ENCODE data around the gene TMBIM6. TPM values are rescaled to one million over a fixed set of nuclear protein-coding genes. Genes with fewer than 3 reads are reported as not detected.
"Not testable (repeated sequence)": the region's sequence is repeated elsewhere in the genome, so short reads cannot be mapped to it uniquely, and the experiment has no call there.

TMBIM6 gene
- total RNA-seq, 8 experiments from 2014 or later = 205 to 533 (median 229) TPM

DNA sequence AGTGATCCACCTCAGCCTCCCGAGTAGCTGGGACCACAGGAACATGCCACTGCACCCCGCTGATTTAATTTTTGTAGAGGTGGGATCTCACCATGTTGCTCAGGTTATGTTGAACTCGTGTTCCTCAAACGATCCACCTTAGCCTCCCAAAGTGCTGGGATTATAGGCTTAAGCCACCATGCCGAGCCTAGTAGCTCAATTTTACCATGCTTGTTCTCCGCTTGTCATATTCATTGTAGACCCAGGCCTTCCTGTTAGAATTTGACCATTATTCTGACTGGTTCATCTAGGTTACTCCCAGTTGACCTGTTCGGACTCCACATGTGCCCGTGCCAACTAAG is 24.7 kb downstream of the TMBIM6 start:
- in situ Hi-C loops (cut with MboI; ENCODE audit: low pct_unique_long_range_greater_than_20kb in 2 of 9, low sequenced_read_pairs in 9 of 9, unreplicated experiment in 9 of 9) = no loop called here
- Histone ChIP-seq H3K27ac (no peak overlapping the region), H3K4me1 (replicated peaks in 1 of 2) (no peaks in the 10 kb centered on the region), H3K4me3 (no peak overlapping the region)
- no peak for ATAC-seq (replicated peaks in 6 of 8)
- WGBS, 10 experiments = 50 to 100% (median 87%) methylated on average over 1 to 8 of the region's 8 CpGs; no CpG with 5 or more reads in 2 of the 10 experiments

DNA sequence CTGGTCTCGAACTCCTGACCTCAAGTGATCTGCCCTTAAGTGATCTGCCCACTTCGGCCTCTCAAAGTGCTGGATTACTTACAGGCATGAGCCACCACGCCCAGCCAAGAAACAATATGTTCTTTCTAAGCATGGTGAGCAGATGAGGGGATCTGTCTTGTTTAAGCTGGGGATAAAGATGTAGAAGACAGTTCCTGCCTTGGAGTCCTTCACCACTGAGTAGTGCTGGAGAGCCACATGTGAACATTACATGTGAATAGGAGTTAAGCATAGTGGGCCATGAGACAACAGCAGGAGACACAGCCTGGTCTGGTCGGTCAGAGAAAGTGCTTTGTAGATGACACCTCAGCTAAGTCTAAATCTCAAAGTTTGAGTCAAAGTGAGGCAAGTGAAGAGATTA is 26.0 kb downstream of the TMBIM6 start:
- in situ Hi-C loops (cut with MboI; ENCODE audit: low pct_unique_long_range_greater_than_20kb in 2 of 9, low sequenced_read_pairs in 9 of 9, unreplicated experiment in 9 of 9) = no loop called here
- Histone ChIP-seq H3K4me3 (no peak overlapping the region), H3K27ac (no peak overlapping the region), H3K4me1 (replicated peaks in 1 of 2) (no peaks in the 10 kb centered on the region)
- peak in 3 of 8 experiments; percentile 74 to 82 (median 79) for ATAC-seq (replicated peaks in 6 of 8)
- WGBS, 10 experiments = 0 to 90% (median 40%) methylated on average over 1 to 4 of the region's 4 CpGs; no CpG with 5 or more reads in 2 of the 10 experiments

DNA sequence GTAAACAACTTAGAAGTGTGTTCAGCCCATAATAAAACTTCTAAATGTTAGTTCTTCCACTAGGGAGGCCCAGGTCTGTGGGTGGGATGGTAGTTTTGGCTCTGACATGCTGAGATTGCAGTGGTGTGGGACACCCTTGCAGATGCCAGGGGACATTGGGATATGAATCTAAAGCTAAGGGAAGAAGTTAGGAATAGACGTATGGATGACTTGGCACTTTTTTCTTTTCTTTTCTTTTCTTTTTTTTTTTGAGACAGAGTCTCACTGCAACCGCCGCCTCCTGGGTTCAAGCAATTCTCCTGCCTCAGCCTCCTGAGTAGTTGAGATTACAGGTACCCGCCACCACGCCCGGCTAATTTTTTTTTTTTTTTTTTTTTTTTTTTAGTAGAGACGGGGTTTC is 31.7 kb downstream of the TMBIM6 start:
- not testable (repeated sequence) for H3K4me3 ChIP-seq; H3K27ac ChIP-seq; H3K4me1 ChIP-seq (replicated peaks in 1 of 2); ATAC-seq (replicated peaks in 6 of 8)
- in situ Hi-C loops (cut with MboI; ENCODE audit: low pct_unique_long_range_greater_than_20kb in 2 of 9, low sequenced_read_pairs in 9 of 9, unreplicated experiment in 9 of 9) = loop anchor here in 1 of 9 experiments (10.0 kb wide), 1 partner anchor 62 kb away; no protein-coding TSS in a partner anchor
- WGBS, 10 experiments = 81 to 100% (median 100%) methylated on average over 1 to 7 of the region's 7 CpGs

DNA sequence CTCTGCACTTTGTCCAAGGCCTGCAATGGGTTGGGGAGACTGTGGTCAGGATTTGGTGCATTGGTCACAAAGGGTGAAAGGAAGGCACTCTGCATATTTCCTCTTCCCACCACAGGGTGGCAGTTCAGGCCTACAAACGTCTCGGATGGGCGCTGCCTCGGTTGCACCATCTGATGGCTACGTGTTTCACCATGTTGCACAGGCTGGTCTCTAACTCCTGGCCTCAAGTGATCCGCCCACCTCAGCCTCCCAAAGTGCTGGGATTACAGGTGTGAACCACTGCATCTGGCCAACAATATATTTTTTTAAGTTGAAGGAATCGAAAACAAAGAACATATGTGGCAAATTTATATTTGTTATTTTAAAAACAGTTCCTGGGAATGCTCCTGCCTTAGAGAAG is 35.1 kb downstream of the TMBIM6 start:
- Histone ChIP-seq H3K4me3 (no peak overlapping the region), H3K27ac (no peak overlapping the region), H3K4me1 (replicated peaks in 1 of 2) (peaks cover 3 to 7% of the 10 kb centered on the region in 2 donors)
- in situ Hi-C loops (cut with MboI; ENCODE audit: low pct_unique_long_range_greater_than_20kb in 2 of 9, low sequenced_read_pairs in 9 of 9, unreplicated experiment in 9 of 9) = loop anchor here in 1 of 9 experiments (10.0 kb wide), 1 partner anchor 58 kb away; no protein-coding TSS in a partner anchor
- ATAC-seq (replicated peaks in 6 of 8) = peak; percentile 68 to 98 (median 88)
- 8 to 80% (median 28%) methylated on average over 1 to 6 of the region's 7 CpGs; no CpG with 5 or more reads in 5 of the 10 experiments for WGBS, 10 experiments

DNA sequence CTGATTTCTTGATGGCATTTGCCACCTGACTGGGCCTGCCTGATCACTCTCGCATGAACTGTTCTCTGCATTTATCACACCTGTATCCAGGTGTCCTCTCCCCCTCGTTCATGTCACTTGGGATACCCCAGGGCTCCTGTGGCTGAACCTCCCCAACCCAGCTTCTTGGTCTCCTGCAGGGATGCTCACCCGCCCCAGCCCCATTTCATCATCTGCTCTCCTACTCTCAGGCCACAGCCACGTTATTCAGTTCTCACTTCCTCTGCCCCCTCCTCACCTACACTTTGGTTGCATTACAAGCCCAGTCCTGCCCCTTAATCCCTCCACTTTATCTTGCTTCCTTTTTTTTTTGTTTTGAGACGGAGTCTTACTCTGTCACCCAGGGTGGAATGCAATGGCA is 35.5 kb downstream of the TMBIM6 start:
- 30 to 100% (median 80%) methylated on average over 1 to 4 of the region's 5 CpGs; no CpG with 5 or more reads in 4 of the 10 experiments for WGBS, 10 experiments
- Histone ChIP-seq H3K27ac (no peak overlapping the region), H3K4me1 (replicated peaks in 1 of 2) (peaks cover 3 to 7% of the 10 kb centered on the region in 2 donors), H3K4me3 (no peak overlapping the region)
- in situ Hi-C loops (cut with MboI; ENCODE audit: low pct_unique_long_range_greater_than_20kb in 2 of 9, low sequenced_read_pairs in 9 of 9, unreplicated experiment in 9 of 9) = loop anchor here in 1 of 9 experiments (10.0 kb wide), 1 partner anchor 58 kb away; no protein-coding TSS in a partner anchor
- peak in 3 of 8 experiments; percentile 14 to 51 (median 29) for ATAC-seq (replicated peaks in 6 of 8)

DNA sequence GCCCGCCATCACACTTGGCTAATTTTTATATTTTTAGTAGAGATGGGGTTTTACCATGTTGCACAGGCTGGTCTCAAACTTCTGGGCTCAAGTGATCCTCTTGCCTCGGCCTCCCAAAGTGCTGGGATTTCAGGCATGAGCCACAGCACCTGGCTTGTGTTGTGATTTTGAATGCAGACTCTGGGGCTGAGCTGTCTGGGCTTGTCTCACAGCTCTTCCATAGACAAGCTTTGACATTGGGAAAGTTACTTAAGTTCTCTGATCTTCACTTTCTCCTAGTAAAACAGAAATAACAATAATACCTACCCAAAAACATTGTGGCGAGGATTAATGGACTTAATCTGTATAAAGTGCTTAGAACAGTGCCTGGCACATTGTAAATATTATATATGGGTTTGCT is 36.0 kb downstream of the TMBIM6 start:
- 43 to 100% (median 93%) methylated on average over 1 to 3 of the region's 3 CpGs; no CpG with 5 or more reads in 3 of the 10 experiments for WGBS, 10 experiments
- H3K27ac ChIP-seq = no peak overlapping the region
- peaks cover 3 to 7% of the 10 kb centered on the region in 2 donors for H3K4me1 ChIP-seq (replicated peaks in 1 of 2)
- no peak for ATAC-seq (replicated peaks in 6 of 8)
- no peak overlapping the region for H3K4me3 ChIP-seq
- in situ Hi-C loops (cut with MboI; ENCODE audit: low pct_unique_long_range_greater_than_20kb in 2 of 9, low sequenced_read_pairs in 9 of 9, unreplicated experiment in 9 of 9) = loop anchor here in 1 of 9 experiments (10.0 kb wide), 1 partner anchor 57 kb away; no protein-coding TSS in a partner anchor

DNA sequence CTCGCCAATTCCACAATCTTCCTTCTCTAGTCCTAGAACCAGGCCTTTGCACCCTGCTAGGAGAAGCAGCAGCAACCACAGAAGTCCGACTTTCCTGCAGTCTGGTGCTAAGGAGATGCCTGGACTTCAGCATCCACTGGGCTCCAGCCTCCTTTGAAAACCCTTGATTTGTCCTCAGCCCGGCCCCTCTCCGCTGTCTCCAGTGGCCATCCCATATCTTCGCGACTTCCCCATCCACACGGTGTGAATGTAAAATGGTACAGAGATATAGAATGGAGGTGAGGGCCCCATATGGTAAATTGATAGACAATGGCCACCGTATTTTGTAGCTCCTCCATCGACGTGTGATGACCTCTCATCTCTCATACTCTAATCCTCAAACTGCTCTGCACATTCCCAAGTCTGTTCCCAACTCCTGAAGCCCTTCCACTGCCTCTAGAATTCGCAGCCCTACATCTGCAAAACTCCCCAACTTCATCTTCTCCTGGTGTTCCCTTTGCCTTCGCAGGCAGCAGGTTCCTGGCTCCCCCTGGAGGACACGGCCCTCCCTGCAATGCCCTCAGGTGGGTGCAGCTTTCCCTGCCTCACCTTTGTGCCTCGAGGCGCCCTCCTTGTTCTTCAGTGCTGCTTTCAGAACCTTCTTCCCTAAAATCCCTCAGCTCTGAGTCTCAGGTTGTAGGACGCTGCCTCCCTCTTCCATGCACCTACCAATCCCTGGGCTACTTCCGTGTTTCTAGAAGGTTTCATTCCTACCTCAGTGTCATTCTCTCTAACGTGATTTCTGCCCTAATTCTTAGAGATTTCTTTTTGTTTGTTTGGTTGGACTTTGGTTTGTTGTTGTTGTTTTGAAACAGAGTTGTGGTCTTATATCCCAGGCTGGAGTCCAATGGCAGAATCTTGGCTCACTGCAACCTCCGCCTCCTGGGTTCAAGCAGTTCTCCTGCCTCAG is 36.7 kb downstream of the TMBIM6 start:
- peak in 4 of 8 experiments; percentile 12 to 58 (median 24) for ATAC-seq (replicated peaks in 6 of 8)
- in situ Hi-C loops (cut with MboI; ENCODE audit: low pct_unique_long_range_greater_than_20kb in 2 of 9, low sequenced_read_pairs in 9 of 9, unreplicated experiment in 9 of 9) = loop anchor here in 1 of 9 experiments (10.0 kb wide), 1 partner anchor 57 kb away; no protein-coding TSS in a partner anchor
- 28 to 72% (median 41%) methylated on average over 4 to 14 of the region's 19 CpGs; no CpG with 5 or more reads in 1 of the 10 experiments for WGBS, 10 experiments
- H3K4me1 ChIP-seq (replicated peaks in 1 of 2) = peaks cover 3 to 7% of the 10 kb centered on the region in 2 donors
- H3K4me3 ChIP-seq = no peak overlapping the region
- H3K27ac ChIP-seq = no peak overlapping the region

DNA sequence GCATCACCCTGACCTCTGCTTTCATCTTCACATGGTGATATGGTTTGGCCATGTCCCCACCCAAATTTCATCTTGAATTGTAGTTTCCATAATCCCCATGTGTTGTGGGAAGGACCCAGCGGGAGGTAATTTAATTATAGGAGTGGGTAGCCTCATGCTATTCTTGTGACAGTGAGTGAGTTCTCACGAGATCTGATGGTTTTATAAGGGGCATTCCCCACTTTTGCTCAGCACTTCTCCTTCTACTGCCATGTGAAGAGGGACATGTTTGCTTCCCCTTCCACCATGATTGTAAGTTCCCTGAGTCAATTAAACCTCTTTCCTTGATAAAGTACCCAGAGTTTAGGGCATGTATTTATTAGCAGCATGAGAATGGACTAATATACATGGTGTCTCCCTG is 38.2 kb downstream of the TMBIM6 start:
- no peak overlapping the region for H3K4me3 ChIP-seq
- ATAC-seq (replicated peaks in 6 of 8) = peak in 1 of 8 experiments; percentile 3
- H3K27ac ChIP-seq = no peak overlapping the region
- WGBS, 10 experiments = 0 to 83% (median 29%) methylated on average over 1 of the region's 2 CpGs; no CpG with 5 or more reads in 5 of the 10 experiments
- H3K4me1 ChIP-seq (replicated peaks in 1 of 2) = peaks cover 3 to 7% of the 10 kb centered on the region in 2 donors
- in situ Hi-C loops (cut with MboI; ENCODE audit: low pct_unique_long_range_greater_than_20kb in 2 of 9, low sequenced_read_pairs in 9 of 9, unreplicated experiment in 9 of 9) = loop anchor here in 1 of 9 experiments (10.0 kb wide), 1 partner anchor 55 kb away; no protein-coding TSS in a partner anchor

DNA sequence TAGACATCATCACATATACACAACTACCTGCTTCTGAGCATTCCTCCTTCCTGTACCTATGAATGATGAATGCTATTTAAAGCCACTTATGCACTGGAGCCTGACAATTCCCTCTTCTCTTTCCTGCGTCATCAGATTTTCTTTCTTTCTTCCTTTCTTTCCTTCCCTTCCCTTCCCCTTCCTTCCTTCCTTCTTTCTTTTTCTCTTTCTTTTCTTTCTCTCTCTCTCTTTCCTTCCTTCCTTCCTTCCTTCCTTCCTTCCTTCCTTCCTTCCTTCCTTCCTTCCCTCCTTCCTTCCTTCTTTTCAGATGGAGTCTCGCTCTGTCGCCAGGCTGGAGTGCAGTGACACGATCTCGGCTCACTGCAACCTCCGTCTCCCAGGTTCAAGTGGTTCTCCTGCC is 39.6 kb downstream of the TMBIM6 start:
- ATAC-seq (replicated peaks in 6 of 8); in situ Hi-C loops (cut with MboI; ENCODE audit: low pct_unique_long_range_greater_than_20kb in 2 of 9, low sequenced_read_pairs in 9 of 9, unreplicated experiment in 9 of 9): not testable (repeated sequence)
- WGBS, 10 experiments = 60 to 100% (median 77%) methylated on average over 1 to 2 of the region's 6 CpGs; no CpG with 5 or more reads in 5 of the 10 experiments

DNA sequence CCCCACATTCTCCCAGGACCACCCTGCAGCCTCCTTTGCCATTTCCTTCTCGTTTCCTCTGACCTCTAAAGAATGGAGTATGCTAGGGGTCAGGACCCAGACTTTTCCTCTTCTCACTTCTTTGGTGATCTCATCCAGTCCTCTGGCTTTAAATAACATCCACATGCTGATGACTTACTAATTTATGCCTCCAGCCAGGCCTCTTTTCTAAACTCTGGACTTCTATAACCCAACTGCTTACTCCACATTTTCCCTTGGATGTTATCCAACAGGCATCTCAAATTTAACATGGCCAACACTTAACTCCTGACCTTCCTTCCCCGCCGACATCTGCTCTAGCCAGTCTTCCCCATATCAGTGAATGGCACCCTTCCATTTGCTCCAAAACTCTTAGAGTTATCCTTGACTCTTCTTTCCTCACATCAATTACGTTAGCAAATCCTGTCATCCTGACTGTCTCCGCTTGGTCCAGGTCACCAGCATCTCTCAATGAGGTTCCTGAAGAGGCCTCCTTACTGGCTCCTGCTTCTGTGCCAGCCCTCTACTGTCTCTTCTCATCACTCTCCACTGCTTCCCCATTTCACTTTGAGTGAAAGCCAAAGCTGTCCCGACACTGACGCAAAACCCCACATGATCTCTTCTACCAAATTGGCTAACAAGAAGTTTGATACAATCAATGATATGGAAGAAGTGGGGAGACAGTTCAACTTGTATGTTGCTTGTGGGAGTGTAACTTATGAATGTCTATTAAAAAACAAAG is 42.7 kb downstream of the TMBIM6 start:
- 16 to 90% (median 52%) methylated on average over 1 to 7 of the region's 7 CpGs for WGBS, 10 experiments
- in situ Hi-C loops (cut with MboI; ENCODE audit: low pct_unique_long_range_greater_than_20kb in 2 of 9, low sequenced_read_pairs in 9 of 9, unreplicated experiment in 9 of 9) = no loop called here
- ATAC-seq (replicated peaks in 6 of 8) = peak in 6 of 8 experiments; percentile 31 to 72 (median 54)
- Histone ChIP-seq H3K27ac (no peak overlapping the region), H3K4me1 (replicated peaks in 1 of 2) (no peaks in the 10 kb centered on the region), H3K4me3 (no peak overlapping the region)

More for the DNA sequence above, 39.6 kb downstream of the TMBIM6 start:
- not testable (repeated sequence) for H3K4me3 ChIP-seq; H3K27ac ChIP-seq; H3K4me1 ChIP-seq (replicated peaks in 1 of 2)

DNA sequence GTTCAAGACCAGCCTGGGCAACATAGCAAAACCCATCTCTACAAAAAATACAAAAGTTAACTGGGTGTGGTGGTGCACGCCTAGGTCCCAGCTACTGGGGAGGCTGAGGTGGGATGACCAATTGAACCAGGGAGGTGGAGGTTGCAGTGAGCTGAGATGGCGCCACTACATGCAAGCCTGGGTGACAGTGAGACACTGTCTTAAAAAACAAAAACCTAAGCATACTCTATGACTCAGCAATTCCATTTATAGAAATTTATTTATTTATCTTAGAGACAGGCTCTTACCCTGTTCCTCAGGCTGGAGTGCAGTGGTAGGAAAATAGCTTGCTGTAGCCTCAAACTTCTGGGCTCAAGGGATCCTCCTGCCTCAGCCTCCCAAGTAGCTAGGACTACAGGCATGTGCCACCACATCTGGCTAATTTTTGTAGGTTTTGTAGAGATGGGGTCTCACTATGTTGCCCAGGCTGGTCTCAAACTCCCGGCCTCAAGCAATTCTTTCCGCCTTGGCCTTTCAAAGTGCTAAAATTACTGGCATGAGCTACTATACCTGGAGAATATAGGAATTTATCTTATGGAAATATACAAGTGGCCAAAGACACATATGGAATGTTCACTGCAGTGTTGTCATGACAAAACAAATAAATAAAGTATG is 43.5 kb downstream of the TMBIM6 start:
- 53 to 92% (median 74%) methylated on average over 2 to 3 of the region's 4 CpGs; no CpG with 5 or more reads in 3 of the 10 experiments for WGBS, 10 experiments
- in situ Hi-C loops (cut with MboI; ENCODE audit: low pct_unique_long_range_greater_than_20kb in 2 of 9, low sequenced_read_pairs in 9 of 9, unreplicated experiment in 9 of 9) = no loop called here
- H3K27ac ChIP-seq = no peak overlapping the region
- H3K4me1 ChIP-seq (replicated peaks in 1 of 2) = no peaks in the 10 kb centered on the region
- ATAC-seq (replicated peaks in 6 of 8) = peak in 3 of 8 experiments; percentile 26 to 44 (median 35)
- no peak overlapping the region for H3K4me3 ChIP-seq

DNA sequence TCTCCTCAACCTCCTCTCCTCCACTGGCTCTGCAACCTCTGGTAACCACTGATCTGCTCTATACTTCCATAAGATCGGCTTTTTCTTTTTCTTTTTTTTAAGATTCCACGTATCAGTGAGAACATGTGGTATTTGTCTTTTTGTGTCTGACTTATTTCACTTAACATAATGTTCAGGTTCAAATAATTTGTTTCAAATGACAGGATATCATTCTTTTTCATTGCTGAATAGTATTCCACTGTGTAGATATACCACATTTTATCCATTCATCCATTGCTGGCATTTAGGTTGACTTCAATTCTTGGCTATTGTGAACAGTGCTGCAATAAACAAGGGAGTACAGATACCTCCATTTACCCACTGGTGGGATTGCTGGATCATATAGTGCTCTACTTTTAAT is 46.3 kb downstream of the TMBIM6 start:
- H3K4me3 ChIP-seq = no peak overlapping the region
- H3K4me1 ChIP-seq (replicated peaks in 1 of 2) = no peaks in the 10 kb centered on the region
- H3K27ac ChIP-seq = no peak overlapping the region
- WGBS, 10 experiments = 93 to 100% (median 100%) methylated on average over 1 to 2 of the region's 2 CpGs; no CpG with 5 or more reads in 1 of the 10 experiments
- ATAC-seq (replicated peaks in 6 of 8) = no peak
- in situ Hi-C loops (cut with MboI; ENCODE audit: low pct_unique_long_range_greater_than_20kb in 2 of 9, low sequenced_read_pairs in 9 of 9, unreplicated experiment in 9 of 9) = no loop called here

All from motor neuron (in vitro differentiated cells).